Pancreas (tissue), 10 donors: ENCODE data around the gene PTCH2. TPM values are rescaled to one million over a fixed set of nuclear protein-coding genes. Genes with fewer than 3 reads are reported as not detected.
A peak's percentile ranks its signal among the peaks of the same experiment; 100 is the strongest.
"Not testable (repeated sequence)": the region's sequence is repeated elsewhere in the genome, so short reads cannot be mapped to it uniquely, and the experiment has no call there.

Experiments
- ATAC-seq, 4 donors: fragments of 200-7000 bp; cut with Tn5 transposase; one replicate each; pipeline versions ENCODE4 v1.8.0 to v1.9.1; 2020; ENCODE audit warnings: mild to moderate bottlenecking in 4 of 4, moderate library complexity in 4 of 4
- DNase-seq, 6 donors: peaks; one replicate each; pipeline ENCODE4 v3.0.0-alpha.2; 2020
- FAIRE-seq: peaks from 2 replicates; lab custom pipeline; 2012; peaks lifted over from hg19 to GRCh38; lab: Jason Lieb, UNC
- H3K27ac ChIP-seq, 4 donors: fragments of 200-600 bp; sonication (generic); 1 replicate in 3 of 4; 2 replicates in 1 of 4; pipeline versions ENCODE4 v1.5.0 to v1.8.0; 2020
- H3K27me3 ChIP-seq, 4 donors: fragments of 200-600 bp; one replicate each; pipeline ENCODE4 v1.8.0; 2021
- H3K36me3 ChIP-seq, 3 donors: fragments of 200-600 bp; sonication (generic) in 1 of 3; one replicate each; pipeline versions ENCODE4 v1.5.0 to v1.8.0; 2020 to 2021
- H3K4me1 ChIP-seq, 3 donors: fragments of 200-600 bp; one replicate each; pipeline ENCODE4 v1.8.0; 2021
- H3K4me3 ChIP-seq, 4 donors: fragments of 200-600 bp; sonication (generic) in 2 of 4; one replicate each; pipeline versions ENCODE4 v1.5.0 to v1.8.0; 2020 to 2021
- H3K9me3 ChIP-seq, 4 donors: fragments of 200-600 bp; one replicate each; pipeline ENCODE4 v1.8.0; 2021
- WGBS, 2 donors: extraction: QIAGEN DNeasy Blood & Tissue Kit; methylation state at CpG; one replicate each; pipeline ENCODE4 v1.1.7; 2013; 5-methylcytosine and 5-hydroxymethylcytosine counted together
- intact Hi-C, 3 donors: fragments of 100-400 bp; cut with DNase I; formaldehyde crosslinking; loops; one replicate each; pipeline versions ENCODE4 v1.11.1 to v1.14.2; 2022
- polyA plus RNA-seq, 2 donors: library from polyadenylated mRNA; stranded (reverse); fragments of 200-250 nt; gene quantifications; one replicate each; pipeline ENCODE4 v1.2.3, GENCODE V29; 2013
- total RNA-seq, 6 donors: library from RNA; stranded (reverse); fragmentation: NEBNext Ultra II Directional in 4 of 6; extraction: Animal tissue kit (Norgen Biotek cat#: 25700) in 4 of 6; gene quantifications; one replicate each; pipeline versions ENCODE4 v1.2.1 to v1.2.4, GENCODE V29; 2021 to 2023
- TF ChIP-seq, protein P1 (sequence below), 4 donors: fragments of 200-600 bp; sonication (generic) in 3 of 4; IDR thresholded peaks; one replicate each; pipeline versions ENCODE4 v1.5.0 to v1.8.0; 2021; ENCODE audit warnings: antibody characterized with exemption in 4 of 4
- donor health status: healthy with polysubstance abuse.
- donor health status: DM: no; HTN: no; CAD: no; lungs with moderate emphysema.
- donor health status: DM: no; HTN: no; CAD: no.
- donor health status: control.
- donor health status: control.
- donor health status: Bipolar disorder and iron deficiency.
- donor health status: DM: yes; HTN: yes; CAD: no.
- donor health status: DM: no; HTN: no; CAD: no.
- donor health status: DM: no; HTN: no; CAD: no.
- donor health status: DM: yes; HTN: yes; CAD: no.

Gene PTCH2
- total and polyA plus RNA-seq, 8 donors: 0.16 to 1.8 (median 0.38) TPM

DNA sequence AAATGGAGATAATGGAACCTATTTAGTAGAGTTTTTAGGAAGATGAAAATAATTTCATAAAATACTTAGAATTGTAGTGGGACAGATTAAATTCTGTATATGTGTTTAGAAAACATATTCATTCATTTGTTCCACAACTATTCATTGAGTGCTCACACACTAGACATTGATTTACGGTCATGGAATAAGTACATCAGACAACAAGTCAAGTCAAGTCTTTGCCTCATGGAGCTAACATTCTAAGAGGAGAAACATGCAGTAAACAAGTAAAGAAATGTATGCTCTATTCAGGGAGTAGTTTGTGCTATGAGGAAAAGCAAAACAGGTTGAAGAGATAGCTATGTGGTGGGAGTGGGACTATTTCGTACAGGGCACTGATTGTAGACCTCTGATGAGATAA lies 25.7 kb downstream of the PTCH2 start:
- FAIRE-seq (no peak), ATAC-seq (no peak), DNase-seq (no peak)
- TF ChIP-seq, protein P1, sequence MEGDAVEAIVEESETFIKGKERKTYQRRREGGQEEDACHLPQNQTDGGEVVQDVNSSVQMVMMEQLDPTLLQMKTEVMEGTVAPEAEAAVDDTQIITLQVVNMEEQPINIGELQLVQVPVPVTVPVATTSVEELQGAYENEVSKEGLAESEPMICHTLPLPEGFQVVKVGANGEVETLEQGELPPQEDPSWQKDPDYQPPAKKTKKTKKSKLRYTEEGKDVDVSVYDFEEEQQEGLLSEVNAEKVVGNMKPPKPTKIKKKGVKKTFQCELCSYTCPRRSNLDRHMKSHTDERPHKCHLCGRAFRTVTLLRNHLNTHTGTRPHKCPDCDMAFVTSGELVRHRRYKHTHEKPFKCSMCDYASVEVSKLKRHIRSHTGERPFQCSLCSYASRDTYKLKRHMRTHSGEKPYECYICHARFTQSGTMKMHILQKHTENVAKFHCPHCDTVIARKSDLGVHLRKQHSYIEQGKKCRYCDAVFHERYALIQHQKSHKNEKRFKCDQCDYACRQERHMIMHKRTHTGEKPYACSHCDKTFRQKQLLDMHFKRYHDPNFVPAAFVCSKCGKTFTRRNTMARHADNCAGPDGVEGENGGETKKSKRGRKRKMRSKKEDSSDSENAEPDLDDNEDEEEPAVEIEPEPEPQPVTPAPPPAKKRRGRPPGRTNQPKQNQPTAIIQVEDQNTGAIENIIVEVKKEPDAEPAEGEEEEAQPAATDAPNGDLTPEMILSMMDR (IDR thresholded peaks at IDR 0.05): no peak
- Histone ChIP-seq H3K27ac (no peak overlapping the region), H3K27me3 (no peaks in the 10 kb centered on the region), H3K4me1 (peaks cover 0 to 12% (median 0%) of the 10 kb centered on the region in 3 donors), H3K4me3 (no peak overlapping the region), H3K9me3 (no peaks in the 10 kb centered on the region), H3K36me3 (no peaks in the 10 kb centered on the region)
- intact Hi-C loops: no loop called here
- 79 to 81% methylated on average over 2 of the region's 2 CpGs for WGBS, 2 donors

- 83 to 94% methylated on average over 9 of the region's 9 CpGs for WGBS, 2 donors
- H3K9me3 ChIP-seq, H3K27ac ChIP-seq, H3K27me3 ChIP-seq, FAIRE-seq, intact Hi-C loops, H3K4me3 ChIP-seq, ATAC-seq, H3K36me3 ChIP-seq: not testable (repeated sequence)
- DNase-seq: peak in 2 of 6 donors; percentile 5 to 9
- peaks cover 0 to 12% (median 0%) of the 10 kb centered on the region in 3 donors for H3K4me1 ChIP-seq
These were observed 27.1 kb downstream of the PTCH2 start for GRCh38 chr1:44815926-44816325.

DNA sequence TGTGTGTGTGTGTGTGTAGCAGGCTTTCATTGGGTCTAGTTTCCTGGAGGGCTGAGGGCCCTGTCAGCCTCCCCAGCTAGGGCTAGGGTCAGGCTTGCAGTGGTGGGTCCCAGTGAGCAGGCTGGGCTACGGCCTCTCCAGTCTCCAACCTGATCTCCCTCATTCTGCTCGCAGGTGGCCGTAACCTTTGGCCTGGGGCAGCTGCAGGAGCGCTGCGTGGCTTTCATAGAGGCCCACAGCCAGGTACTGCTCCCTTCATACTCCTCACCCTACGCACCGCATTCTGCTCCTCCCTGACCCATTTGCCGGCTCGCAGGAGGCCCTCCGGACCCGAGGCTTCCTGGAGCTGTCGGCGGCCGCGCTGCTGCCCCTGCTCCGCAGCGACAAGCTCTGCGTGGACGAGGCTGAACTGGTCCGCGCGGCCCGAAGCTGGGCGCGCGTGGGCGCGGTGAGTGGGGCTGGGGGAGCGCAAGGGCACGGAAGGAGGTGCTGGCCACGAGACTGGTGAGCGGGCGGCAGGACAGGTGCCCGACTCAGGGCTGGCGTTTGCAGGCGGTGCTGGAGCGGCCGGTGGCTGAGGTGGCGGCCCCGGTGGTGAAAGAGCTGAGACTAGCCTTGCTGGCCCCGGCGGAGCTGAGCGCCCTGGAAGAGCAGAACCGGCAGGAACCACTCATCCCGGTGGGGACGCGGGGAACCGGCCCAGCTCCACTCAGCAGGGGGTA lies 30.1 kb downstream of the PTCH2 start:
- Histone ChIP-seq H3K4me3 (peak overlapping the region; percentile 23 to 52 (median 42)), H3K27me3 (no peaks in the 10 kb centered on the region), H3K36me3 (no peaks in the 10 kb centered on the region), H3K4me1 (peaks cover 22 to 41% (median 25%) of the 10 kb centered on the region in 3 donors), H3K9me3 (no peaks in the 10 kb centered on the region), H3K27ac (peak overlapping the region in 3 of 4 donors; percentile 40 to 83 (median 77))
- TF ChIP-seq, protein P1 (IDR thresholded peaks at IDR 0.05): no peak
- DNase-seq: peak; percentile 30 to 81 (median 56)
- peak; percentile 16 to 39 (median 25) for ATAC-seq
- WGBS, 2 donors: 47 to 51% methylated on average over 48 of the region's 48 CpGs
- intact Hi-C loops: no loop called here
- no peak for FAIRE-seq

- 80 to 89% methylated on average over 8 of the region's 8 CpGs for WGBS, 2 donors
- Histone ChIP-seq H3K4me3 (no peak overlapping the region), H3K36me3 (peaks cover 0 to under 1% (median 0%) of the 10 kb centered on the region in 3 donors), H3K27me3 (no peaks in the 10 kb centered on the region), H3K4me1 (peaks cover 39 to 57% (median 40%) of the 10 kb centered on the region in 3 donors), H3K27ac (peak overlapping the region in 2 of 4 donors; percentile 98), H3K9me3 (no peaks in the 10 kb centered on the region)
- no peak for FAIRE-seq
- intact Hi-C loops: no loop called here
- TF ChIP-seq, protein P1 (IDR thresholded peaks at IDR 0.05): no peak
- ATAC-seq: no peak
- DNase-seq: peak in 2 of 6 donors; percentile 5 to 18
These were observed 31.8 kb downstream of the PTCH2 start for GRCh38 chr1:44811234-44811633.

DNA sequence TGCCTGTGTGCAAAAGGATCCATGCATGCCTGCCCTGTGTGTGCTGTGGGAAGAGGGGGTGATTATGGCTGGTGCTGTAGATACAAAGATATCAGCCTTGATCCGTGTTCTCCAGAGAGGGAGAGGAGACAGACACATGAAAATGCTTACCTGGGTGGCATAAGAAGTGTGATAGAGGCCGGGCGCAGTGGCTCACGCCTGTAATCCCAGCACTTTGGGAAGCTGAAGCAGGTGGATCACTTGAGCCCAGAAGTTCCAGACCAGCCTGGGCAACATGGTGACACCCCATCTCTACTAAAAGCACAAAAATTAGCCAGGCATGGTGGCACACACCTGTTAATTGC lies 32.3 kb downstream of the PTCH2 start:
- peaks cover 40 to 62% (median 41%) of the 10 kb centered on the region in 3 donors for H3K4me1 ChIP-seq
- H3K4me3 ChIP-seq, H3K27me3 ChIP-seq, ATAC-seq, intact Hi-C loops, H3K9me3 ChIP-seq, H3K36me3 ChIP-seq, FAIRE-seq: not testable (repeated sequence)
- peak overlapping the region; percentile 94 to 99 (median 98) for H3K27ac ChIP-seq
- WGBS, 2 donors: 83 to 85% methylated on average over 4 of the region's 4 CpGs
- peak in 2 of 6 donors; percentile 13 to 37 for DNase-seq
